Neural progenitor cell (in vitro differentiated cells): Measurements from ENCODE around the gene TTPAL.

ENCODE experiments used
- EZH2 ChIP-seq: fragments of 200-600 bp; sonication (generic); IDR thresholded peaks from 2 replicates; pipeline ENCODE4 v1.6.1; 2017; ENCODE audit warnings: antibody characterized with exemption, mild to moderate bottlenecking, moderate library complexity
- EZH2phosphoT487 ChIP-seq: fragments of 200-600 bp; sonication (generic); IDR thresholded peaks from 2 replicates; pipeline ENCODE4 v1.6.1; 2017; ENCODE audit warnings: antibody characterized with exemption
- TF ChIP-seq, protein P1 (sequence below): fragments of 200-600 bp; sonication (generic); IDR thresholded peaks from 2 replicates; pipeline ENCODE4 v1.5.1; 2017; ENCODE audit warnings: antibody characterized with exemption, mild to moderate bottlenecking

- TF ChIP-seq, protein P1, sequence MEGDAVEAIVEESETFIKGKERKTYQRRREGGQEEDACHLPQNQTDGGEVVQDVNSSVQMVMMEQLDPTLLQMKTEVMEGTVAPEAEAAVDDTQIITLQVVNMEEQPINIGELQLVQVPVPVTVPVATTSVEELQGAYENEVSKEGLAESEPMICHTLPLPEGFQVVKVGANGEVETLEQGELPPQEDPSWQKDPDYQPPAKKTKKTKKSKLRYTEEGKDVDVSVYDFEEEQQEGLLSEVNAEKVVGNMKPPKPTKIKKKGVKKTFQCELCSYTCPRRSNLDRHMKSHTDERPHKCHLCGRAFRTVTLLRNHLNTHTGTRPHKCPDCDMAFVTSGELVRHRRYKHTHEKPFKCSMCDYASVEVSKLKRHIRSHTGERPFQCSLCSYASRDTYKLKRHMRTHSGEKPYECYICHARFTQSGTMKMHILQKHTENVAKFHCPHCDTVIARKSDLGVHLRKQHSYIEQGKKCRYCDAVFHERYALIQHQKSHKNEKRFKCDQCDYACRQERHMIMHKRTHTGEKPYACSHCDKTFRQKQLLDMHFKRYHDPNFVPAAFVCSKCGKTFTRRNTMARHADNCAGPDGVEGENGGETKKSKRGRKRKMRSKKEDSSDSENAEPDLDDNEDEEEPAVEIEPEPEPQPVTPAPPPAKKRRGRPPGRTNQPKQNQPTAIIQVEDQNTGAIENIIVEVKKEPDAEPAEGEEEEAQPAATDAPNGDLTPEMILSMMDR, result no peak
- TF ChIP-seq EZH2, result no peak
- no peak for TF ChIP-seq EZH2phosphoT487
These were observed 19.1 kb upstream of the TTPAL start for GRCh38 chr20:44456611-44457010.
